ENCODE results near the gene BIRC7. TPM values are rescaled to one million over a fixed set of nuclear protein-coding genes. Genes with fewer than 3 reads are reported as not detected.
A peak's percentile ranks its signal among the peaks of the same experiment; 100 is the strongest.

Gene BIRC7
- total and polyA plus RNA-seq, 4 donors, result 0.29 to 1.6 (median 1.0) TPM

- peaks cover 32% of the 10 kb centered on the region for H3K36me3 ChIP-seq (ENCODE audit: control insufficient read depth, insufficient read depth, low read length)
- peak in 2 of 6 donors; percentile 86 to 87 for DNase-seq (ENCODE audit: low read depth in 4 of 6, low spot score in 6 of 6)
- under 1% methylated on average over 88 of the region's 89 CpGs for WGBS (ENCODE audit: insufficient coverage)
- peaks cover 88% of the 10 kb centered on the region for H3K4me1 ChIP-seq (ENCODE audit: control insufficient read depth, insufficient read depth, low read length)
- peak overlapping the region; percentile 54 for H3K4me3 ChIP-seq (ENCODE audit: low read depth, low read length)
- peaks cover 8% of the 10 kb centered on the region for H3K27me3 ChIP-seq (ENCODE audit: control insufficient read depth, insufficient read depth, low read length)
- peak overlapping the region; percentile 85 for H3K27ac ChIP-seq (ENCODE audit: low read depth, low read length)
- no peaks in the 10 kb centered on the region for H3K9me3 ChIP-seq (ENCODE audit: control insufficient read depth, insufficient read depth, low read length)
These were observed 17.9 kb downstream of the BIRC7 start for GRCh38 chr20:63253438-63254231.

GRCh38 chr20:63254232-63254605, 18.5 kb downstream of the BIRC7 start, which contains the start of gene NKAIN4:
TSS of gene NKAIN4 (minus strand) at chr20:63254463. CDS start at chr20:63254450, 13 bp downstream.
- peaks cover 26% of the 10 kb centered on the region for H3K36me3 ChIP-seq (ENCODE audit: control insufficient read depth, insufficient read depth, low read length)
- H3K9me3 ChIP-seq (ENCODE audit: control insufficient read depth, insufficient read depth, low read length), result no peaks in the 10 kb centered on the region
- H3K4me1 ChIP-seq (ENCODE audit: control insufficient read depth, insufficient read depth, low read length), result peaks cover 88% of the 10 kb centered on the region
- peak within 1 kb of the TSS; percentile 85 for H3K27ac ChIP-seq (ENCODE audit: low read depth, low read length)
- H3K27me3 ChIP-seq (ENCODE audit: control insufficient read depth, insufficient read depth, low read length), result peaks cover 8% of the 10 kb centered on the region
- peak in 1 of 6 donors; percentile 73 for DNase-seq (ENCODE audit: low read depth in 4 of 6, low spot score in 6 of 6)
- H3K4me3 ChIP-seq (ENCODE audit: low read depth, low read length), result peak within 1 kb of the TSS; percentile 54
- WGBS (ENCODE audit: insufficient coverage), result under 1% methylated on average over 30 of the region's 46 CpGs

GRCh38 chr20:63254606-63255384, 19.1 kb downstream of the BIRC7 start:
- H3K27me3 ChIP-seq (ENCODE audit: control insufficient read depth, insufficient read depth, low read length), result peaks cover 8% of the 10 kb centered on the region
- H3K27ac ChIP-seq (ENCODE audit: low read depth, low read length), result peak overlapping the region; percentile 57
- peak in 1 of 6 donors; percentile 68 for DNase-seq (ENCODE audit: low read depth in 4 of 6, low spot score in 6 of 6)
- H3K4me3 ChIP-seq (ENCODE audit: low read depth, low read length), result peak overlapping the region; percentile 32
- H3K4me1 ChIP-seq (ENCODE audit: control insufficient read depth, insufficient read depth, low read length), result peaks cover 88% of the 10 kb centered on the region
- WGBS (ENCODE audit: insufficient coverage), result 9% methylated on average over 56 of the region's 56 CpGs
- H3K9me3 ChIP-seq (ENCODE audit: control insufficient read depth, insufficient read depth, low read length), result no peaks in the 10 kb centered on the region
- H3K36me3 ChIP-seq (ENCODE audit: control insufficient read depth, insufficient read depth, low read length), result peaks cover 22% of the 10 kb centered on the region

- WGBS (ENCODE audit: insufficient coverage), result 67% methylated on average over 26 of the region's 31 CpGs
- Histone ChIP-seq H3K27ac (ENCODE audit: low read depth, low read length) (no peak overlapping the region), H3K4me1 (ENCODE audit: control insufficient read depth, insufficient read depth, low read length) (peaks cover 90% of the 10 kb centered on the region)
These were observed 20.4 kb downstream of the BIRC7 start for GRCh38 chr20:63255931-63256704.

GRCh38 chr20:63256954-63257353, 21.2 kb downstream of the BIRC7 start:
- Histone ChIP-seq H3K27ac (ENCODE audit: low read depth, low read length) (no peak overlapping the region), H3K36me3 (ENCODE audit: control insufficient read depth, insufficient read depth, low read length) (peaks cover 19% of the 10 kb centered on the region), H3K4me1 (ENCODE audit: control insufficient read depth, insufficient read depth, low read length) (peaks cover 91% of the 10 kb centered on the region), H3K27me3 (ENCODE audit: control insufficient read depth, insufficient read depth, low read length) (peaks cover 8% of the 10 kb centered on the region), H3K4me3 (ENCODE audit: low read depth, low read length) (no peak overlapping the region), H3K9me3 (ENCODE audit: control insufficient read depth, insufficient read depth, low read length) (no peaks in the 10 kb centered on the region)
- DNase-seq (ENCODE audit: low read depth in 4 of 6, low spot score in 6 of 6), result no peak
- WGBS (ENCODE audit: insufficient coverage), result 98% methylated on average over 4 of the region's 4 CpGs

More at GRCh38 chr20:63255931-63256704, 20.4 kb downstream of the BIRC7 start:
- H3K36me3 ChIP-seq (ENCODE audit: control insufficient read depth, insufficient read depth, low read length), result peaks cover 19% of the 10 kb centered on the region
- H3K4me3 ChIP-seq (ENCODE audit: low read depth, low read length), result no peak overlapping the region
- DNase-seq (ENCODE audit: low read depth in 4 of 6, low spot score in 6 of 6), result no peak
- H3K27me3 ChIP-seq (ENCODE audit: control insufficient read depth, insufficient read depth, low read length), result peaks cover 8% of the 10 kb centered on the region
- H3K9me3 ChIP-seq (ENCODE audit: control insufficient read depth, insufficient read depth, low read length), result no peaks in the 10 kb centered on the region

GRCh38 chr20:63257629-63258028, 21.9 kb downstream of the BIRC7 start:
- no peak overlapping the region for H3K4me3 ChIP-seq (ENCODE audit: low read depth, low read length)
- H3K27ac ChIP-seq (ENCODE audit: low read depth, low read length), result peak overlapping the region; percentile 49
- no peaks in the 10 kb centered on the region for H3K9me3 ChIP-seq (ENCODE audit: control insufficient read depth, insufficient read depth, low read length)
- peaks cover 8% of the 10 kb centered on the region for H3K27me3 ChIP-seq (ENCODE audit: control insufficient read depth, insufficient read depth, low read length)
- WGBS (ENCODE audit: insufficient coverage), result 88% methylated on average over 12 of the region's 13 CpGs
- no peak for DNase-seq (ENCODE audit: low read depth in 4 of 6, low spot score in 6 of 6)
- H3K36me3 ChIP-seq (ENCODE audit: control insufficient read depth, insufficient read depth, low read length), result peaks cover 19% of the 10 kb centered on the region
- H3K4me1 ChIP-seq (ENCODE audit: control insufficient read depth, insufficient read depth, low read length), result peaks cover 91% of the 10 kb centered on the region

- Histone ChIP-seq H3K9me3 (ENCODE audit: control insufficient read depth, insufficient read depth, low read length) (no peaks in the 10 kb centered on the region), H3K27ac (ENCODE audit: low read depth, low read length) (peak overlapping the region; percentile 49), H3K4me3 (ENCODE audit: low read depth, low read length) (no peak overlapping the region), H3K4me1 (ENCODE audit: control insufficient read depth, insufficient read depth, low read length) (peaks cover 85% of the 10 kb centered on the region), H3K36me3 (ENCODE audit: control insufficient read depth, insufficient read depth, low read length) (peaks cover 19% of the 10 kb centered on the region), H3K27me3 (ENCODE audit: control insufficient read depth, insufficient read depth, low read length) (peaks cover 4% of the 10 kb centered on the region)
- WGBS (ENCODE audit: insufficient coverage), result 14% methylated on average over 8 of the region's 8 CpGs
- DNase-seq (ENCODE audit: low read depth in 4 of 6, low spot score in 6 of 6), result peak in 2 of 6 donors; percentile 83 to 85
These were observed 23.1 kb downstream of the BIRC7 start for GRCh38 chr20:63258781-63259180.

GRCh38 chr20:63259734-63260460, 24.2 kb downstream of the BIRC7 start:
- Histone ChIP-seq H3K27me3 (ENCODE audit: control insufficient read depth, insufficient read depth, low read length) (peaks cover 2% of the 10 kb centered on the region), H3K4me3 (ENCODE audit: low read depth, low read length) (no peak overlapping the region), H3K36me3 (ENCODE audit: control insufficient read depth, insufficient read depth, low read length) (peaks cover 18% of the 10 kb centered on the region), H3K9me3 (ENCODE audit: control insufficient read depth, insufficient read depth, low read length) (no peaks in the 10 kb centered on the region), H3K4me1 (ENCODE audit: control insufficient read depth, insufficient read depth, low read length) (peaks cover 92% of the 10 kb centered on the region), H3K27ac (ENCODE audit: low read depth, low read length) (no peak overlapping the region)
- no peak for DNase-seq (ENCODE audit: low read depth in 4 of 6, low spot score in 6 of 6)
- WGBS (ENCODE audit: insufficient coverage), result 76% methylated on average over 18 of the region's 25 CpGs

- WGBS (ENCODE audit: insufficient coverage), result 83% methylated on average over 15 of the region's 15 CpGs
- Histone ChIP-seq H3K27me3 (ENCODE audit: control insufficient read depth, insufficient read depth, low read length) (no peaks in the 10 kb centered on the region), H3K27ac (ENCODE audit: low read depth, low read length) (peak overlapping the region; percentile 77)
These were observed 24.8 kb downstream of the BIRC7 start for GRCh38 chr20:63260521-63260920.

More at GRCh38 chr20:63260521-63260920, 24.8 kb downstream of the BIRC7 start:
- Histone ChIP-seq H3K36me3 (ENCODE audit: control insufficient read depth, insufficient read depth, low read length) (peaks cover 15% of the 10 kb centered on the region), H3K9me3 (ENCODE audit: control insufficient read depth, insufficient read depth, low read length) (no peaks in the 10 kb centered on the region), H3K4me3 (ENCODE audit: low read depth, low read length) (no peak overlapping the region), H3K4me1 (ENCODE audit: control insufficient read depth, insufficient read depth, low read length) (peaks cover 92% of the 10 kb centered on the region)
- no peak for DNase-seq (ENCODE audit: low read depth in 4 of 6, low spot score in 6 of 6)

Measured in spinal cord (tissue), 10 donors.